ENCODE measurements around the gene MCTP1. TPM values are rescaled to one million over a fixed set of nuclear protein-coding genes. Genes with fewer than 3 reads are reported as not detected.

MCTP1 gene
- total RNA-seq, 4 donors from 2014 or later, result 5.7 to 33.5 (median 17.4) TPM

DNA sequence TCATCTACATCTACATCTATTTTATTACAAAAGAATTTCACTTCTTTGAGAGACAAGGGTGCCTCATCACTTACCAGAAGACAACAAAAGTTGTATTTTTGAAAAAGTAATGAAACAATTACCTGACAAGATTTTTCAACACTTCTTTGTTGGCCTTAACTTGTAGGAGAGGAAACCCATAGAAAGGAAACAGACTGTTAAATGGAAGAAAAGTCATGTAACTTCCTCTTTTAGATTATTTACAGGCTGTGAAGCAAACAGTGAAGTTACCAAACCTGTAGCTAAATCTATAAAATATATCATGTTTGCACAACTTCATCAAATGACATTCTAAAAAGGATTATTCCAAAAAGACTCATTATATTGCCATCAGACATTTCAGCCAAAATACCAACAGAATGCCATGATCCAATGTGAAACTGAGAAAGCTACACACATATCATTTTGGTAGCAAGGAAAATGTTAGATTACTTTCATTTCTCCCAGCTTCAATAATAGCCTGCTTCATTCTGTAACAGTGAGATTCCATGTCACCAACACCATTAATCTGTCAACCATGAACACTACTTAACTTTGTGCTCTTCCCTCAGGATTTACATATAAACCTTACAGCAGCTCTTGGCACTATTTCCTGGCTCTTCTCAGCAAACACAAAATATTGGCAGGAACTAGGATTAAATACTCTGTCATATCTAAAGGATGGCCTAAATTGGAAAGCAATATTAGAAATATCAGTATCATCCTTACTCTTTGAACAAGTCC, 122.5 kb downstream of the MCTP1 start:
- no peak overlapping the region for H3K4me3 ChIP-seq (replicated peaks in 1 of 3)
- intact Hi-C loops (cut with DNase I), result no loop called here

DNA sequence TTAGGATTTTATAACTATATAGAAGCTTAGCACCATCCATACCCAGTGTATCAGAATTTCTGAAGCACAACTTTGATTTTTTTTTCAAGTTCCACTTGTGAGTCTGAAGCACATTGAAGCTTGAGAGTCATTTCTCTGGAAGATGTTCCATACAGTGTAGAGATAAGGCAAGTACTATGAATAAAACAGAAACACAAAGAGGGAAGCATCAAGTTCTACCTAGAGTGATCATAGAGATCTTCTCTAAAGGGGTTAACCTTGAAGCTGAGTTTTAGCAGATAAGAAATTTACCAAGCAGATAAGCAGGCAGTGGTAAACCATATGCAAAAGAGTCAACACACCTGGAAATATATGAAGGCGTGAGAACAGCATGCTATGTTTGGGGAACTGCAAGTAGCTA, 125.3 kb downstream of the MCTP1 start:
- intact Hi-C loops (cut with DNase I), result no loop called here
- Histone ChIP-seq H3K36me3 (no peaks in the 10 kb centered on the region), H3K27ac (no peak overlapping the region), H3K4me3 (replicated peaks in 1 of 3) (no peak overlapping the region), H3K27me3 (no peaks in the 10 kb centered on the region), H3K9me3 (no peaks in the 10 kb centered on the region), H3K4me1 (no peaks in the 10 kb centered on the region)
- DNase-seq, result no peak
- 87 to 90% methylated on average over 1 of the region's 1 CpG for WGBS, 2 donors
- TF ChIP-seq POLR2A (IDR thresholded peaks at IDR 0.05), result no peak
- TF ChIP-seq, protein P1, sequence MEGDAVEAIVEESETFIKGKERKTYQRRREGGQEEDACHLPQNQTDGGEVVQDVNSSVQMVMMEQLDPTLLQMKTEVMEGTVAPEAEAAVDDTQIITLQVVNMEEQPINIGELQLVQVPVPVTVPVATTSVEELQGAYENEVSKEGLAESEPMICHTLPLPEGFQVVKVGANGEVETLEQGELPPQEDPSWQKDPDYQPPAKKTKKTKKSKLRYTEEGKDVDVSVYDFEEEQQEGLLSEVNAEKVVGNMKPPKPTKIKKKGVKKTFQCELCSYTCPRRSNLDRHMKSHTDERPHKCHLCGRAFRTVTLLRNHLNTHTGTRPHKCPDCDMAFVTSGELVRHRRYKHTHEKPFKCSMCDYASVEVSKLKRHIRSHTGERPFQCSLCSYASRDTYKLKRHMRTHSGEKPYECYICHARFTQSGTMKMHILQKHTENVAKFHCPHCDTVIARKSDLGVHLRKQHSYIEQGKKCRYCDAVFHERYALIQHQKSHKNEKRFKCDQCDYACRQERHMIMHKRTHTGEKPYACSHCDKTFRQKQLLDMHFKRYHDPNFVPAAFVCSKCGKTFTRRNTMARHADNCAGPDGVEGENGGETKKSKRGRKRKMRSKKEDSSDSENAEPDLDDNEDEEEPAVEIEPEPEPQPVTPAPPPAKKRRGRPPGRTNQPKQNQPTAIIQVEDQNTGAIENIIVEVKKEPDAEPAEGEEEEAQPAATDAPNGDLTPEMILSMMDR (IDR thresholded peaks at IDR 0.05), result no peak

More for the DNA sequence above, 122.5 kb downstream of the MCTP1 start:
- H3K27me3 ChIP-seq, result no peaks in the 10 kb centered on the region
- H3K27ac ChIP-seq, result no peak overlapping the region
- no peaks in the 10 kb centered on the region for H3K4me1 ChIP-seq
- H3K36me3 ChIP-seq, result no peaks in the 10 kb centered on the region
- H3K9me3 ChIP-seq, result no peaks in the 10 kb centered on the region
- DNase-seq, result no peak
- TF ChIP-seq, protein P1 (IDR thresholded peaks at IDR 0.05), result no peak
- TF ChIP-seq POLR2A (IDR thresholded peaks at IDR 0.05), result no peak

DNA sequence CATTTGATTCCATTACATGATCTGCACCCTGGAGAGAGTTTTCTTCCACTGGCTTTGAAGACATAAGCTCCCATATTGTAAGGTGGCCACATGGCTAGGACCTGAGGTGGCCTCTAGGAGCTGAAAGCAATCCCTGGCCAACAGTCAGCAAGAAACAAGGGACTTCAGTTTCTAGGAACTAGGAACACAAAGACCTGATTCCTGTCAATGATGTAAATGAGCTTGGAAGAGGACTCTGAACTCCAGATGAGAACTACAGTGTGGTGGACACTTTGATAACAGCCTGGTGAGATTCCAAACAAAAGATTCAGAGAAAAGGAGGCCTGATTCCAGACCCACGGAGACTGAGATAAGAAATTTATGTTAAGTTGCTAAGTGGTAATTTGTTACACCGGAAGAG, 129.0 kb downstream of the MCTP1 start:
- Histone ChIP-seq H3K27me3 (no peaks in the 10 kb centered on the region), H3K27ac (no peak overlapping the region), H3K4me3 (replicated peaks in 1 of 3) (no peak overlapping the region), H3K9me3 (no peaks in the 10 kb centered on the region), H3K36me3 (no peaks in the 10 kb centered on the region), H3K4me1 (no peaks in the 10 kb centered on the region)
- WGBS, 2 donors, result 73 to 80% methylated on average over 2 of the region's 2 CpGs
- DNase-seq, result no peak
- intact Hi-C loops (cut with DNase I), result no loop called here
- TF ChIP-seq, protein P1 (IDR thresholded peaks at IDR 0.05), result no peak
- no peak for TF ChIP-seq POLR2A (IDR thresholded peaks at IDR 0.05)

DNA sequence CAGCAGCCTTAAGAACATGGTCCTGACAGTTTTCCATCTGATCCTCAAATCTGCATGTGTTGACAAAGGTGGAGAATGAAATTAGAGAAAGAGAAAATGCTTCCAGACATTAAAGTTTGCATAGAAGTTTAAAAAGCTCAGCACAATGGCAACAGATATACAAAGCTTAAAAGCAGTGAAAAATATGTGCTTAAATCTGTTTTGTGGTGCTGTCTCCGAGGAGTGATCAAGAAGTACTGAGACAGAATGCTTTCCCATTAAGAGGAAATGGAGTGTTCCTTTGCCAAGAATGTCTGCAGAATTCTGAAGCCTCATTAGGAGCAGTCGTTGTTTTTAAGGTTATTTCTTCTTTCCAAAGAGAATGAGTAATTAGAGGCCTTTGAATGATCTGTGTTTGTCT, 131.4 kb downstream of the MCTP1 start:
- intact Hi-C loops (cut with DNase I), result no loop called here
- DNase-seq, result no peak
- Histone ChIP-seq H3K27ac (no peak overlapping the region), H3K27me3 (no peaks in the 10 kb centered on the region), H3K4me3 (replicated peaks in 1 of 3) (no peak overlapping the region), H3K36me3 (no peaks in the 10 kb centered on the region), H3K4me1 (no peaks in the 10 kb centered on the region), H3K9me3 (no peaks in the 10 kb centered on the region)
- WGBS, 2 donors, result 12 to 18% methylated on average over 2 of the region's 2 CpGs
- TF ChIP-seq POLR2A (IDR thresholded peaks at IDR 0.05), result no peak
- TF ChIP-seq, protein P1 (IDR thresholded peaks at IDR 0.05), result no peak

DNA sequence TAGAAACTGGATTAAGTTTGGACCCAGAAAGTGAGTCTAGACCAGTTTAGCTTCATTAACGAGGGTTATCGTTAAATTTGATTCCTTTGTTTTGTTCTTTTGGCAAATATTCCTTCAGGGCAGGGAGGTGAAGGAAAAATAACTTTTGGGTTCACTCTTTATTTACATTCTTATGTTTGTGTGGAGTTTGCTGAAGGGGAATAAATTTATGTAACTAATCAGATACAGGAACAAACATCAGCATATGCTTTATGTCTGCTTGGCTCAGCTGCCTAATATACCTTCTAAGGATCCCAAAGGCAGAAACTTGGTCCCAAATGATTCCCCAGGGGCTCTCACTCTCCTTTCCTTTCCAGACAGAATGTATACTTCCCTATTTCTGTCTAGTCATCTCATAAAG, 132.4 kb downstream of the MCTP1 start:
- Histone ChIP-seq H3K36me3 (no peaks in the 10 kb centered on the region), H3K4me3 (replicated peaks in 1 of 3) (no peak overlapping the region), H3K9me3 (no peaks in the 10 kb centered on the region), H3K27me3 (no peaks in the 10 kb centered on the region), H3K4me1 (no peaks in the 10 kb centered on the region), H3K27ac (no peak overlapping the region)
- no peak for DNase-seq
- intact Hi-C loops (cut with DNase I), result no loop called here
- no peak for TF ChIP-seq POLR2A (IDR thresholded peaks at IDR 0.05)
- TF ChIP-seq, protein P1 (IDR thresholded peaks at IDR 0.05), result no peak
- 73 to 76% methylated on average over 2 of the region's 2 CpGs for WGBS, 2 donors
